ENCODE data around the gene TLE7. TPM values are rescaled to one million over a fixed set of nuclear protein-coding genes. Genes with fewer than 3 reads are reported as not detected.

TLE7 gene
- total and polyA plus RNA-seq, 2 experiments from 2014 or later, result 0.44 to 2.5 TPM

DNA sequence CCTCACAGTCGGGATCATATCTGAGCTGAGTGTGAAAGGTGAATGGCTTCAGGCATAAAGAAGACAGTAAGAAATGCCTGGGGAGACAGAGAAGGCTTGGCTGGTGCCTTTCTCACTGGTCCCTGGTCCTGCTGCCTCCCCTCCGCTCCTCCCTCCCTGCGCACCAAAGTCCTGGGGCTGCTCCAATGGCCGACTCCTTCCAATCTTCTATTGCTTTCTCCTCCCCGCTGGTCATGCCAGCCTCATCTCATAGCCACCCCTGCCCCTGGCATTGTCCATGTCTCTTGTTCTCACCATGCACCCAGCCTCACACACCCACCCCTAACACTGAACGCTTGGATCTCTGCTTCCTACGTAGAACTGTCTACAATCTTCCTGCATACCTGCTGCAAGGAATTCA is 18.0 kb downstream of the TLE7 start:
- no peaks in the 10 kb centered on the region for H3K36me3 ChIP-seq (ENCODE audit: insufficient read depth)
- H3K27ac ChIP-seq (ENCODE audit: low read depth), result no peak overlapping the region
- no peak overlapping the region for H3K4me2 ChIP-seq
- Mint-ChIP-seq H3K36me3 (ENCODE audit: low read depth) (peaks cover 3% of the 10 kb centered on the region; the same call in 1 of the 3 replicates), H3K9me3 (peaks cover 3% of the 10 kb centered on the region; the same call in 2 of the 3 replicates), H3K27me3 (ENCODE audit: insufficient read depth, low read depth, poor library complexity) (peaks cover 25% of the 10 kb centered on the region), H3K27ac (no peak overlapping the region), H3K4me3 (no peak overlapping the region), H3K4me1 (peaks cover 7% of the 10 kb centered on the region; the same call in 2 of the 3 replicates)
- H3K27me3 ChIP-seq (ENCODE audit: insufficient read depth), result peaks cover 10% of the 10 kb centered on the region; the same call in 1 of the 2 replicates
- TF ChIP-seq CREB1 (CRISPR knock-in tag; IDR thresholded peaks at IDR 0.05; ENCODE audit: low read depth), result no peak
- no peak for TF ChIP-seq NANOG (IDR thresholded peaks at IDR 0.05; ENCODE audit: borderline replicate concordance)
- TF ChIP-seq, protein P1, sequence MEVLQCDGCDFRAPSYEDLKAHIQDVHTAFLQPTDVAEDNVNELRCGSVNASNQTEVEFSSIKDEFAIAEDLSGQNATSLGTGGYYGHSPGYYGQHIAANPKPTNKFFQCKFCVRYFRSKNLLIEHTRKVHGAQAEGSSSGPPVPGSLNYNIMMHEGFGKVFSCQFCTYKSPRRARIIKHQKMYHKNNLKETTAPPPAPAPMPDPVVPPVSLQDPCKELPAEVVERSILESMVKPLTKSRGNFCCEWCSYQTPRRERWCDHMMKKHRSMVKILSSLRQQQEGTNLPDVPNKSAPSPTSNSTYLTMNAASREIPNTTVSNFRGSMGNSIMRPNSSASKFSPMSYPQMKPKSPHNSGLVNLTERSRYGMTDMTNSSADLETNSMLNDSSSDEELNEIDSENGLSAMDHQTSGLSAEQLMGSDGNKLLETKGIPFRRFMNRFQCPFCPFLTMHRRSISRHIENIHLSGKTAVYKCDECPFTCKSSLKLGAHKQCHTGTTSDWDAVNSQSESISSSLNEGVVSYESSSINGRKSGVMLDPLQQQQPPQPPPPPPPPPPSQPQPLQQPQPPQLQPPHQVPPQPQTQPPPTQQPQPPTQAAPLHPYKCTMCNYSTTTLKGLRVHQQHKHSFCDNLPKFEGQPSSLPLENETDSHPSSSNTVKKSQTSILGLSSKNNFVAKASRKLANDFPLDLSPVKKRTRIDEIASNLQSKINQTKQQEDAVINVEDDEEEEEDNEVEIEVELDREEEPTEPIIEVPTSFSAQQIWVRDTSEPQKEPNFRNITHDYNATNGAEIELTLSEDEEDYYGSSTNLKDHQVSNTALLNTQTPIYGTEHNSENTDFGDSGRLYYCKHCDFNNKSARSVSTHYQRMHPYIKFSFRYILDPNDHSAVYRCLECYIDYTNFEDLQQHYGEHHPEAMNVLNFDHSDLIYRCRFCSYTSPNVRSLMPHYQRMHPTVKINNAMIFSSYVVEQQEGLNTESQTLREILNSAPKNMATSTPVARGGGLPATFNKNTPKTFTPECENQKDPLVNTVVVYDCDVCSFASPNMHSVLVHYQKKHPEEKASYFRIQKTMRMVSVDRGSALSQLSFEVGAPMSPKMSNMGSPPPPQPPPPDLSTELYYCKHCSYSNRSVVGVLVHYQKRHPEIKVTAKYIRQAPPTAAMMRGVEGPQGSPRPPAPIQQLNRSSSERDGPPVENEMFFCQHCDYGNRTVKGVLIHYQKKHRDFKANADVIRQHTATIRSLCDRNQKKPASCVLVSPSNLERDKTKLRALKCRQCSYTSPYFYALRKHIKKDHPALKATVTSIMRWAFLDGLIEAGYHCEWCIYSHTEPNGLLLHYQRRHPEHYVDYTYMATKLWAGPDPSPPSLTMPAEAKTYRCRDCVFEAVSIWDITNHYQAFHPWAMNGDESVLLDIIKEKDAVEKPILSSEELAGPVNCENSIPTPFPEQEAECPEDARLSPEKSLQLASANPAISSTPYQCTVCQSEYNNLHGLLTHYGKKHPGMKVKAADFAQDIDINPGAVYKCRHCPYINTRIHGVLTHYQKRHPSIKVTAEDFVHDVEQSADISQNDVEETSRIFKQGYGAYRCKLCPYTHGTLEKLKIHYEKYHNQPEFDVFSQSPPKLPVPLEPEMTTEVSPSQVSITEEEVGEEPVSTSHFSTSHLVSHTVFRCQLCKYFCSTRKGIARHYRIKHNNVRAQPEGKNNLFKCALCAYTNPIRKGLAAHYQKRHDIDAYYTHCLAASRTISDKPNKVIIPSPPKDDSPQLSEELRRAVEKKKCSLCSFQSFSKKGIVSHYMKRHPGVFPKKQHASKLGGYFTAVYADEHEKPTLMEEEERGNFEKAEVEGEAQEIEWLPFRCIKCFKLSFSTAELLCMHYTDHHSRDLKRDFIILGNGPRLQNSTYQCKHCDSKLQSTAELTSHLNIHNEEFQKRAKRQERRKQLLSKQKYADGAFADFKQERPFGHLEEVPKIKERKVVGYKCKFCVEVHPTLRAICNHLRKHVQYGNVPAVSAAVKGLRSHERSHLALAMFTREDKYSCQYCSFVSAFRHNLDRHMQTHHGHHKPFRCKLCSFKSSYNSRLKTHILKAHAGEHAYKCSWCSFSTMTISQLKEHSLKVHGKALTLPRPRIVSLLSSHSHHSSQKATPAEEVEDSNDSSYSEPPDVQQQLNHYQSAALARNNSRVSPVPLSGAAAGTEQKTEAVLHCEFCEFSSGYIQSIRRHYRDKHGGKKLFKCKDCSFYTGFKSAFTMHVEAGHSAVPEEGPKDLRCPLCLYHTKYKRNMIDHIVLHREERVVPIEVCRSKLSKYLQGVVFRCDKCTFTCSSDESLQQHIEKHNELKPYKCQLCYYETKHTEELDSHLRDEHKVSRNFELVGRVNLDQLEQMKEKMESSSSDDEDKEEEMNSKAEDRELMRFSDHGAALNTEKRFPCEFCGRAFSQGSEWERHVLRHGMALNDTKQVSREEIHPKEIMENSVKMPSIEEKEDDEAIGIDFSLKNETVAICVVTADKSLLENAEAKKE (CRISPR knock-in tag; IDR thresholded peaks at IDR 0.05), result no peak
- TF ChIP-seq ZNF114 (CRISPR knock-in tag; IDR thresholded peaks at IDR 0.05), result no peak
- no peak for TF ChIP-seq EZH2 (IDR thresholded peaks at IDR 0.05; ENCODE audit: low read depth, unreplicated experiment)
- TF ChIP-seq JUNB (IDR thresholded peaks at IDR 0.05; ENCODE audit: unreplicated experiment), result no peak
- TF ChIP-seq, protein P2, sequence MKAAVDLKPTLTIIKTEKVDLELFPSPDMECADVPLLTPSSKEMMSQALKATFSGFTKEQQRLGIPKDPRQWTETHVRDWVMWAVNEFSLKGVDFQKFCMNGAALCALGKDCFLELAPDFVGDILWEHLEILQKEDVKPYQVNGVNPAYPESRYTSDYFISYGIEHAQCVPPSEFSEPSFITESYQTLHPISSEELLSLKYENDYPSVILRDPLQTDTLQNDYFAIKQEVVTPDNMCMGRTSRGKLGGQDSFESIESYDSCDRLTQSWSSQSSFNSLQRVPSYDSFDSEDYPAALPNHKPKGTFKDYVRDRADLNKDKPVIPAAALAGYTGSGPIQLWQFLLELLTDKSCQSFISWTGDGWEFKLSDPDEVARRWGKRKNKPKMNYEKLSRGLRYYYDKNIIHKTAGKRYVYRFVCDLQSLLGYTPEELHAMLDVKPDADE (IDR thresholded peaks at IDR 0.05), result no peak
- no peak for TF ChIP-seq POLR2AphosphoS5 (IDR thresholded peaks at IDR 0.05; ENCODE audit: low read depth)
- no peak for TF ChIP-seq EZH2phosphoT487 (IDR thresholded peaks at IDR 0.05; ENCODE audit: unreplicated experiment)
- TF ChIP-seq STAT1 (IDR thresholded peaks at IDR 0.05; ENCODE audit: unreplicated experiment), result no peak
- TF ChIP-seq, protein P3, sequence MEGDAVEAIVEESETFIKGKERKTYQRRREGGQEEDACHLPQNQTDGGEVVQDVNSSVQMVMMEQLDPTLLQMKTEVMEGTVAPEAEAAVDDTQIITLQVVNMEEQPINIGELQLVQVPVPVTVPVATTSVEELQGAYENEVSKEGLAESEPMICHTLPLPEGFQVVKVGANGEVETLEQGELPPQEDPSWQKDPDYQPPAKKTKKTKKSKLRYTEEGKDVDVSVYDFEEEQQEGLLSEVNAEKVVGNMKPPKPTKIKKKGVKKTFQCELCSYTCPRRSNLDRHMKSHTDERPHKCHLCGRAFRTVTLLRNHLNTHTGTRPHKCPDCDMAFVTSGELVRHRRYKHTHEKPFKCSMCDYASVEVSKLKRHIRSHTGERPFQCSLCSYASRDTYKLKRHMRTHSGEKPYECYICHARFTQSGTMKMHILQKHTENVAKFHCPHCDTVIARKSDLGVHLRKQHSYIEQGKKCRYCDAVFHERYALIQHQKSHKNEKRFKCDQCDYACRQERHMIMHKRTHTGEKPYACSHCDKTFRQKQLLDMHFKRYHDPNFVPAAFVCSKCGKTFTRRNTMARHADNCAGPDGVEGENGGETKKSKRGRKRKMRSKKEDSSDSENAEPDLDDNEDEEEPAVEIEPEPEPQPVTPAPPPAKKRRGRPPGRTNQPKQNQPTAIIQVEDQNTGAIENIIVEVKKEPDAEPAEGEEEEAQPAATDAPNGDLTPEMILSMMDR (conservative IDR thresholded peaks at IDR 0.05; ENCODE audit: low read depth in 2 of 2), result no peak
- no peak for TF ChIP-seq ZNF331 (CRISPR knock-in tag; IDR thresholded peaks at IDR 0.05; ENCODE audit: low read depth)
- TF ChIP-seq, protein P4, sequence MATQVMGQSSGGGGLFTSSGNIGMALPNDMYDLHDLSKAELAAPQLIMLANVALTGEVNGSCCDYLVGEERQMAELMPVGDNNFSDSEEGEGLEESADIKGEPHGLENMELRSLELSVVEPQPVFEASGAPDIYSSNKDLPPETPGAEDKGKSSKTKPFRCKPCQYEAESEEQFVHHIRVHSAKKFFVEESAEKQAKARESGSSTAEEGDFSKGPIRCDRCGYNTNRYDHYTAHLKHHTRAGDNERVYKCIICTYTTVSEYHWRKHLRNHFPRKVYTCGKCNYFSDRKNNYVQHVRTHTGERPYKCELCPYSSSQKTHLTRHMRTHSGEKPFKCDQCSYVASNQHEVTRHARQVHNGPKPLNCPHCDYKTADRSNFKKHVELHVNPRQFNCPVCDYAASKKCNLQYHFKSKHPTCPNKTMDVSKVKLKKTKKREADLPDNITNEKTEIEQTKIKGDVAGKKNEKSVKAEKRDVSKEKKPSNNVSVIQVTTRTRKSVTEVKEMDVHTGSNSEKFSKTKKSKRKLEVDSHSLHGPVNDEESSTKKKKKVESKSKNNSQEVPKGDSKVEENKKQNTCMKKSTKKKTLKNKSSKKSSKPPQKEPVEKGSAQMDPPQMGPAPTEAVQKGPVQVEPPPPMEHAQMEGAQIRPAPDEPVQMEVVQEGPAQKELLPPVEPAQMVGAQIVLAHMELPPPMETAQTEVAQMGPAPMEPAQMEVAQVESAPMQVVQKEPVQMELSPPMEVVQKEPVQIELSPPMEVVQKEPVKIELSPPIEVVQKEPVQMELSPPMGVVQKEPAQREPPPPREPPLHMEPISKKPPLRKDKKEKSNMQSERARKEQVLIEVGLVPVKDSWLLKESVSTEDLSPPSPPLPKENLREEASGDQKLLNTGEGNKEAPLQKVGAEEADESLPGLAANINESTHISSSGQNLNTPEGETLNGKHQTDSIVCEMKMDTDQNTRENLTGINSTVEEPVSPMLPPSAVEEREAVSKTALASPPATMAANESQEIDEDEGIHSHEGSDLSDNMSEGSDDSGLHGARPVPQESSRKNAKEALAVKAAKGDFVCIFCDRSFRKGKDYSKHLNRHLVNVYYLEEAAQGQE (IDR thresholded peaks at IDR 0.05; ENCODE audit: unreplicated experiment), result no peak
- DNase-seq (ENCODE audit: low spot score) (no peak), ATAC-seq (no peak)
- peaks cover 6% of the 10 kb centered on the region for H3F3A ChIP-seq (replicated peaks; ENCODE audit: low read depth)
- no peaks in the 10 kb centered on the region for H3K79me2 ChIP-seq (replicated peaks; ENCODE audit: insufficient read depth)
- H3K4me3 ChIP-seq, result no peak overlapping the region
- H3K9me2 ChIP-seq (ENCODE audit: insufficient read depth), result no peaks in the 10 kb centered on the region
- H2AFZ ChIP-seq, result no peak overlapping the region
- H4K20me1 ChIP-seq (replicated peaks; ENCODE audit: insufficient read depth), result 0 out of 2 replicates have a peak, but pooled peaks cover 2% of the 10 kb centered on the region
- H3K4me1 ChIP-seq (ENCODE audit: insufficient read depth), result peaks cover 12% of the 10 kb centered on the region; the same call in 1 of the 2 replicates

Data from GM23338 (cell line).